Amniotic epithelial cell (primary cell): ENCODE measurements around the gene PIK3R3.

Experiments used
- DNase-seq: peaks from one replicate; pipeline ENCODE4 v3.0.0-alpha.2; 2010; ENCODE audit warnings: low read depth

PIK3R3 gene

GRCh38 chr1:46026531-46026930 lies 105.9 kb downstream of the PIK3R3 start:
- no peak for DNase-seq

- DNase-seq = no peak
Measured at GRCh38 chr1:46021046-46021996, 111.1 kb downstream of the PIK3R3 start.

- no peak for DNase-seq
Measured at GRCh38 chr1:46020010-46020409, 112.4 kb downstream of the PIK3R3 start.

GRCh38 chr1:46019348-46019747 lies 113.1 kb downstream of the PIK3R3 start:
- DNase-seq = no peak

- DNase-seq = no peak
Measured at GRCh38 chr1:46017876-46018503, 114.4 kb downstream of the PIK3R3 start.

- no peak for DNase-seq
Measured at GRCh38 chr1:46013581-46013980, 118.8 kb downstream of the PIK3R3 start.

- DNase-seq = no peak
Measured at GRCh38 chr1:46012236-46012635, 120.2 kb downstream of the PIK3R3 start.

GRCh38 chr1:46011121-46011695 lies 121.2 kb downstream of the PIK3R3 start:
- DNase-seq = no peak

GRCh38 chr1:46010611-46011010 lies 121.8 kb downstream of the PIK3R3 start:
- no peak for DNase-seq

- DNase-seq = no peak
Measured at GRCh38 chr1:46008585-46008984, 123.8 kb downstream of the PIK3R3 start.

GRCh38 chr1:46005594-46005993 lies 126.8 kb downstream of the PIK3R3 start:
- DNase-seq = no peak

GRCh38 chr1:46004492-46004891 lies 127.9 kb downstream of the PIK3R3 start:
- DNase-seq = no peak

GRCh38 chr1:46003315-46003714 lies 129.1 kb downstream of the PIK3R3 start:
- DNase-seq = no peak

GRCh38 chr1:46002551-46003150 lies 129.8 kb downstream of the PIK3R3 start:
- no peak for DNase-seq

GRCh38 chr1:46001081-46001785 lies 131.2 kb downstream of the PIK3R3 start:
- DNase-seq = no peak

- DNase-seq = no peak
Measured at GRCh38 chr1:45999507-45999906, 132.9 kb downstream of the PIK3R3 start.

- no peak for DNase-seq
Measured at GRCh38 chr1:45998020-45998617, 134.3 kb downstream of the PIK3R3 start.

- DNase-seq = no peak
Measured at GRCh38 chr1:45995298-45995697, 137.1 kb downstream of the PIK3R3 start.

GRCh38 chr1:45994423-45994822 lies 138.0 kb downstream of the PIK3R3 start:
- DNase-seq = no peak
